B cell (primary cell): ENCODE measurements around the gene TLK1.

Source experiments
- CTCF ChIP-seq: fragments of 200-600 bp; IDR thresholded peaks from one replicate; pipeline ENCODE4 v1.8.0; 2022; ENCODE audit warnings: antibody characterized with exemption, mild to moderate bottlenecking
- EZH2 ChIP-seq: IDR thresholded peaks from 2 replicates; pipeline ENCODE4 v1.6.1; 2012; ENCODE audit warnings: borderline replicate concordance, low read depth, mild to moderate bottlenecking, moderate library complexity, low read length; ENCODE audit not compliant: insufficient read depth, poor library complexity, severe bottlenecking

GRCh38 chr2:170985407-170985806, 175.3 kb downstream of the TLK1 start:
- TF ChIP-seq CTCF, result no peak
- no peak for TF ChIP-seq EZH2
